HCT116 (cell line): Measurements from ENCODE around the gene C1orf141. TPM values are rescaled to one million over a fixed set of nuclear protein-coding genes. Genes with fewer than 3 reads are reported as not detected.
A peak's percentile ranks its signal among the peaks of the same experiment; 100 is the strongest.

ENCODE experiments used
- ATAC-seq: fragments of 200-7000 bp; cut with Tn5 transposase; 2 replicates; pipeline ENCODE4 v1.9.1; 2020; ENCODE audit warnings: mild to moderate bottlenecking, moderate library complexity
- BruUV-seq: library from RNA; stranded (reverse); fragments of 400-500 nt; replicated peaks from 2 replicates; lab custom pipeline; 2021; lab: Mats Ljungman, UMichigan
- CTCF ChIA-PET: fragments of 300-600 bp; sonication (Branson Sonifier 250); formaldehyde crosslinking; loops from one replicate; lab custom pipeline; 2021; ENCODE audit warnings: antibody characterized with exemption; lab: Charles Lee
- POLR2A ChIA-PET: fragments of 300-600, 350-600 bp; sonication (Branson Sonifier 250); formaldehyde crosslinking; loops from one replicate; lab custom pipeline; 2021; ENCODE audit warnings: antibody characterized with exemption; lab: Charles Lee
- RAD21 ChIA-PET, 2 experiments: fragments of 300-600 bp; sonication (Branson Sonifier 250); formaldehyde crosslinking; loops; one replicate each; lab custom pipeline; 2023; ENCODE audit warnings: low total read pairs in 2 of 2; ENCODE audit not compliant: uncharacterized antibody in 2 of 2, unreplicated experiment in 2 of 2, low non-redundant PET in 1 of 2; lab: Charles Lee
- DNase-seq: peaks from one replicate; pipeline ENCODE4 v3.0.0-alpha.2; 2010; ENCODE audit warnings: low read depth, low spot score
- H2AFZ ChIP-seq: fragments of 200-600 bp; shearing (Covaris generic), sonication (generic); 2 replicates; pipeline ENCODE4 v1.6.1; 2017; ENCODE audit warnings: low read depth, mixed run types, mixed read lengths, antibody characterized with exemption, low read length; ENCODE audit not compliant: poor library complexity, severe bottlenecking
- H3K27ac ChIP-seq: 2 replicates; pipeline ENCODE4 v1.5.1; 2012; ENCODE audit warnings: low read depth, low read length
- H3K27me3 ChIP-seq: fragments of 200-600 bp; sonication (generic); 2 replicates; pipeline ENCODE4 v1.6.1; 2016; ENCODE audit warnings: mixed run types, low read length, mixed read lengths; ENCODE audit not compliant: insufficient read depth
- H3K36me3 ChIP-seq, 2 experiments: fragments of 200-500 bp in 1 of 2; fragments of 200-600 bp in 1 of 2; sonication (Bioruptor generic) in 1 of 2; sonication (generic) in 1 of 2; 2 replicates each; pipeline versions ENCODE4 v1.5.1 to v1.6.1; 2014 to 2016; ENCODE audit warnings: low read length in 2 of 2, inconsistent platforms in 1 of 2, mixed read lengths in 1 of 2, mixed run types in 1 of 2; ENCODE audit not compliant: insufficient read depth in 2 of 2, control insufficient read depth in 1 of 2
- H3K4me1 ChIP-seq, 2 experiments: fragments of 200-600 bp in 1 of 2; sonication (generic) in 1 of 2; 2 replicates each; pipeline versions ENCODE4 v1.5.1 to v1.6.1; 2012 to 2017; ENCODE audit warnings: low read length in 2 of 2, inconsistent platforms in 1 of 2, mild to moderate bottlenecking in 1 of 2, mixed read lengths in 1 of 2, mixed run types in 1 of 2, moderate library complexity in 1 of 2; ENCODE audit not compliant: insufficient read depth in 2 of 2, control insufficient read depth in 1 of 2
- H3K4me2 ChIP-seq: fragments of 200-600 bp; sonication (generic); 2 replicates; pipeline ENCODE4 v1.6.1; 2017; ENCODE audit warnings: mixed run types, low read length, mixed read lengths
- H3K4me3 ChIP-seq, 2 experiments: fragments of 200-600 bp in 1 of 2; sonication (generic) in 1 of 2; replicated peaks in 1 of 2; 2 replicates each; pipeline ENCODE4 v1.5.1; 2011 to 2016; ENCODE audit warnings: low read length in 2 of 2, control low read depth in 1 of 2, low read depth in 1 of 2, mild to moderate bottlenecking in 1 of 2, mixed read lengths in 1 of 2, mixed run types in 1 of 2
- H3K79me2 ChIP-seq: fragments of 200-600 bp; sonication (generic); 2 replicates; pipeline ENCODE4 v1.6.1; 2017; ENCODE audit warnings: mild to moderate bottlenecking, mixed run types, low read length, moderate library complexity, mixed read lengths; ENCODE audit not compliant: insufficient read depth
- H3K9ac ChIP-seq: fragments of 200-600 bp; sonication (generic); 2 replicates; pipeline ENCODE4 v1.6.1; 2016; ENCODE audit warnings: low read length, mixed read lengths
- H3K9me2 ChIP-seq: fragments of 200-600 bp; sonication (generic), shearing (Covaris generic); 2 replicates; pipeline ENCODE4 v1.6.1; 2017; ENCODE audit warnings: mixed run types, mild to moderate bottlenecking, moderate library complexity; ENCODE audit not compliant: insufficient read depth
- H3K9me3 ChIP-seq, 2 experiments: fragments of 200-500 bp in 1 of 2; fragments of 200-600 bp in 1 of 2; sonication (Bioruptor generic) in 1 of 2; sonication (generic) in 1 of 2; 2 replicates each; pipeline ENCODE4 v1.6.1; 2014 to 2017; ENCODE audit warnings: low read length in 2 of 2, mixed read lengths in 2 of 2, inconsistent platforms in 1 of 2, low read depth in 1 of 2, mild to moderate bottlenecking in 1 of 2, mixed run types in 1 of 2, moderate library complexity in 1 of 2; ENCODE audit not compliant: control insufficient read depth in 1 of 2, insufficient read depth in 1 of 2
- H4K20me1 ChIP-seq: fragments of 200-600 bp; sonication (generic), shearing (Covaris generic); 2 replicates; pipeline ENCODE4 v1.6.1; 2017; ENCODE audit warnings: mixed run types, mild to moderate bottlenecking, moderate library complexity; ENCODE audit not compliant: insufficient read depth
- ATF3 ChIP-seq: IDR thresholded peaks from 2 replicates; pipeline ENCODE4 v1.6.1; 2012
- CBX3 ChIP-seq: IDR thresholded peaks from 2 replicates; pipeline ENCODE4 v1.6.1; 2012; ENCODE audit warnings: low read depth
- CTCF ChIP-seq, 3 experiments: fragments of 200-600 bp in 1 of 3; sonication (generic) in 1 of 3; IDR thresholded peaks in 2 of 3; conservative IDR thresholded peaks in 1 of 3; 2 replicates each; pipeline ENCODE4 v1.5.1; 2012 to 2017; ENCODE audit warnings: low read depth in 2 of 3, low read length in 2 of 3, antibody characterized with exemption in 1 of 3, borderline replicate concordance in 1 of 3, control low read depth in 1 of 3, mild to moderate bottlenecking in 1 of 3, mixed read lengths in 1 of 3, mixed run types in 1 of 3, moderate library complexity in 1 of 3; ENCODE audit not compliant: insufficient read depth in 1 of 3
- EGR1 ChIP-seq: IDR thresholded peaks from 2 replicates; pipeline ENCODE4 v1.6.1; 2012; ENCODE audit warnings: low read depth
- EZH2 ChIP-seq: fragments of 200-600 bp; sonication (generic); IDR thresholded peaks from 2 replicates; pipeline ENCODE4 v1.6.1; 2017; ENCODE audit warnings: antibody characterized with exemption, mixed run types
- FOSL1 ChIP-seq: IDR thresholded peaks from 2 replicates; pipeline ENCODE4 v1.6.1; 2012; ENCODE audit warnings: low read depth
- JUND ChIP-seq: IDR thresholded peaks from 2 replicates; pipeline ENCODE4 v1.6.1; 2012
- MAX ChIP-seq: IDR thresholded peaks from 2 replicates; pipeline ENCODE4 v1.6.1; 2012
- POLR2AphosphoS5 ChIP-seq: IDR thresholded peaks from 2 replicates; pipeline ENCODE4 v1.6.1; 2011; ENCODE audit warnings: mild to moderate bottlenecking, low read depth, low read length, moderate library complexity
- RAD21 ChIP-seq: IDR thresholded peaks from 2 replicates; pipeline ENCODE4 v1.6.1; 2012; ENCODE audit warnings: low read depth, mild to moderate bottlenecking
- SP1 ChIP-seq: IDR thresholded peaks from 2 replicates; pipeline ENCODE4 v1.6.1; 2012; ENCODE audit warnings: low read depth
- SRF ChIP-seq: IDR thresholded peaks from 2 replicates; pipeline ENCODE4 v1.6.1; 2012; ENCODE audit warnings: low read depth
- TCF7L2 ChIP-seq: IDR thresholded peaks from 2 replicates; pipeline ENCODE4 v1.7.0; 2011; ENCODE audit warnings: borderline replicate concordance, inconsistent platforms; ENCODE audit not compliant: insufficient read depth, insufficient read length; ENCODE audit errors: extremely low read depth
- YY1 ChIP-seq: IDR thresholded peaks from 2 replicates; pipeline ENCODE4 v1.6.1; 2011; ENCODE audit warnings: low read length, low read depth, moderate library complexity, mild to moderate bottlenecking; ENCODE audit not compliant: insufficient replicate concordance; ENCODE audit errors: extremely low read depth
- ZBTB33 ChIP-seq: IDR thresholded peaks from 2 replicates; pipeline ENCODE4 v1.6.1; 2011; ENCODE audit warnings: mild to moderate bottlenecking, low read length, moderate library complexity; ENCODE audit not compliant: insufficient replicate concordance; ENCODE audit errors: extremely low read depth
- intact Hi-C: fragments of 100-400 bp; cut with micrococcal nuclease; formaldehyde crosslinking; loops from 2 replicates; pipeline ENCODE4 v1.10.0; 2022
- total RNA-seq: library from RNA; stranded (reverse); gene quantifications from one replicate; pipeline ENCODE4 v1.2.1, GENCODE V29; 2021; ENCODE audit not compliant: unreplicated experiment

Gene C1orf141
- total RNA-seq, 1 experiment from 2014 or later = not detected

GRCh38 chr1:67165468-67166041, 30.8 kb upstream of the C1orf141 start:
- no peak for ATAC-seq
- BruUV-seq = no TSS peak
- H3K27me3 ChIP-seq = no peaks in the 10 kb centered on the region

GRCh38 chr1:67162954-67163353, 28.2 kb upstream of the C1orf141 start:
- H3K27ac ChIP-seq = no peak overlapping the region
- peak; percentile 77 for ATAC-seq
- intact Hi-C loops = no loop called here
- H3K4me3 ChIP-seq = no peak overlapping the region
- ChIA-PET CTCF (interaction anchor here (1.1 to 2.2 kb wide), 4 partner anchors 14 to 167 kb away, joined by 4 to 7 read pairs (median 6); no protein-coding TSS in a partner anchor), RAD21 (no interaction called here), POLR2A (no interaction called here)
- DNase-seq = peak; percentile 61
- H3K4me2 ChIP-seq = peak overlapping the region; percentile 43
- H3K36me3 ChIP-seq = no peaks in the 10 kb centered on the region
- no peaks in the 10 kb centered on the region for H4K20me1 ChIP-seq
- no peaks in the 10 kb centered on the region for H3K79me2 ChIP-seq
- H3K4me1 ChIP-seq = peaks cover 0 to 18% of the 10 kb centered on the region in 2 experiments; a peak in 2 of 4 replicates
- H3K9me3 ChIP-seq = no peaks in the 10 kb centered on the region
- no TSS peak for BruUV-seq
- H3K9ac ChIP-seq = no peak overlapping the region
- no peaks in the 10 kb centered on the region for H3K9me2 ChIP-seq
- no peaks in the 10 kb centered on the region for H3K27me3 ChIP-seq
- peak overlapping the region; percentile 69 for H2AFZ ChIP-seq
- peak; percentile 15 for TF ChIP-seq TCF7L2
- TF ChIP-seq SP1 = peak; percentile 71
- peak; percentile 42; the same call in 1 of the 2 replicates for TF ChIP-seq ATF3
- TF ChIP-seq EGR1 = no peak
- 0 out of 2 replicates have a peak, but pooled peaks have one; percentile 11 for TF ChIP-seq RAD21
- TF ChIP-seq JUND = peak; percentile 86
- TF ChIP-seq CTCF (IDR thresholded peaks at IDR 0.05 in 2 of 3, conservative IDR thresholded peaks at IDR 0.05 in 1 of 3; ENCODE audit: borderline replicate concordance in 1 of 3, insufficient read depth in 1 of 3, low read depth in 2 of 3, low read length in 2 of 3) = no peak
- peak; percentile 64 for TF ChIP-seq MAX
- TF ChIP-seq ZBTB33 = no peak
- TF ChIP-seq SRF = 0 out of 2 replicates have a peak, but pooled peaks have one; percentile 21
- TF ChIP-seq FOSL1 = peak; percentile 93
- peak; percentile 94 for TF ChIP-seq CBX3

More at GRCh38 chr1:67165468-67166041, 30.8 kb upstream of the C1orf141 start:
- no peaks in the 10 kb centered on the region for H3K36me3 ChIP-seq
- CTCF ChIA-PET = interaction anchor here (1.4 kb wide), 1 partner anchor 17 kb away, joined by 4 read pairs; no protein-coding TSS in a partner anchor
- RAD21 ChIA-PET = no interaction called here
- H3K27ac ChIP-seq = no peak overlapping the region
- no peaks in the 10 kb centered on the region for H3K79me2 ChIP-seq
- H3K9me2 ChIP-seq = no peaks in the 10 kb centered on the region
- no peak for DNase-seq
- TF ChIP-seq EZH2 = no peak
- TF ChIP-seq POLR2AphosphoS5 = no peak
- no peak for TF ChIP-seq YY1
- no peak for TF ChIP-seq MAX
- TF ChIP-seq EGR1 = no peak
- no peak for TF ChIP-seq SRF
- no peaks in the 10 kb centered on the region for H3K9me3 ChIP-seq
- H4K20me1 ChIP-seq = no peaks in the 10 kb centered on the region
- no peak overlapping the region for H2AFZ ChIP-seq
- POLR2A ChIA-PET = no interaction called here
- peaks cover 0 to 18% of the 10 kb centered on the region in 2 experiments; a peak in 2 of 4 replicates for H3K4me1 ChIP-seq
- no peak overlapping the region for H3K4me2 ChIP-seq
- H3K4me3 ChIP-seq = no peak overlapping the region
- H3K9ac ChIP-seq = no peak overlapping the region
- intact Hi-C loops = no loop called here
